Fibroblast of the aortic adventitia (primary cell): ENCODE data around the gene TMEM181. TPM values are rescaled to one million over a fixed set of nuclear protein-coding genes. Genes with fewer than 3 reads are reported as not detected.
A peak's percentile ranks its signal among the peaks of the same experiment; 100 is the strongest.

Experiments
- DNase-seq: peaks from one replicate; pipeline ENCODE4 v3.0.0-alpha.2; 2010; ENCODE audit warnings: low read depth
- H3K4me3 ChIP-seq: 2 replicates; pipeline ENCODE4 v1.5.1; 2011; ENCODE audit warnings: low read depth, mild to moderate bottlenecking, control low read depth, low read length, moderate library complexity
- CTCF ChIP-seq: IDR thresholded peaks from 2 replicates; pipeline ENCODE4 v1.5.1; 2011; ENCODE audit warnings: mild to moderate bottlenecking, low read length, control low read depth, inconsistent platforms; ENCODE audit not compliant: insufficient read depth
- small RNA-seq: library from RNA; depleted of rRNA; stranded (forward); fragments of <200 nt; gene quantifications from one replicate; pipeline ENCODE3, GENCODE V24; 2012
- total RNA-seq: library from RNA; depleted of rRNA; stranded (reverse); fragments of >200 nt; gene quantifications from 2 replicates; pipeline ENCODE4 v1.2.3, GENCODE V29; 2012; ENCODE audit warnings: low replicate concordance

The TMEM181 gene
- total RNA-seq, 1 donor = 36.2 TPM

GRCh38 chr6:158680481-158680880 is 120.6 kb downstream of the TMEM181 start:
- no peak for TF ChIP-seq CTCF
- DNase-seq = no peak
- no peak overlapping the region for H3K4me3 ChIP-seq

GRCh38 chr6:158684311-158684710 is 124.4 kb downstream of the TMEM181 start:
- no peak overlapping the region for H3K4me3 ChIP-seq
- no peak for DNase-seq
- no peak for TF ChIP-seq CTCF

- H3K4me3 ChIP-seq = no peak overlapping the region
- peak; percentile 12 for DNase-seq
- no peak for TF ChIP-seq CTCF
Measured at GRCh38 chr6:158684745-158685324, 124.9 kb downstream of the TMEM181 start.

Small RNAs within 50 kb of the gene (small RNA-seq; reads per million reads assigned to genes)
- not detected for gene MIR7161

Other genes starting within 250 kb of the TMEM181 start
- gene TULP4, start 247.6 kb upstream of the TMEM181 start, total RNA-seq = 131 and 354 TPM in 2 replicates
- gene DYNLT1, start 84.7 kb downstream of the TMEM181 start, total RNA-seq = 65.4 and 138 TPM in 2 replicates
- gene SYTL3, start 90.0 kb downstream of the TMEM181 start, total RNA-seq = 1.9 and 10.5 TPM in 2 replicates